Prostate gland (tissue), 2 donors: ENCODE measurements around the gene RNF180.
"Not testable (repeated sequence)": the region's sequence is repeated elsewhere in the genome, so short reads cannot be mapped to it uniquely, and the experiment has no call there.

Experiments used
- POLR2A ChIP-seq: fragments of 450-650 bp; IDR thresholded peaks from one replicate; pipeline ENCODE4 v1.6.1; 2016; ENCODE audit warnings: antibody characterized with exemption, mild to moderate bottlenecking
- TF ChIP-seq, protein P1 (sequence below), 4 experiments: fragments of 200-600 bp in 2 of 4; fragments of 450-650 bp in 2 of 4; sonication (generic) in 2 of 4; IDR thresholded peaks; 1 replicate in 3 of 4; 2 replicates in 1 of 4; pipeline ENCODE4 v1.5.1; 2016 to 2019; ENCODE audit warnings: antibody characterized with exemption in 4 of 4, mild to moderate bottlenecking in 2 of 4, moderate library complexity in 2 of 4

DNA sequence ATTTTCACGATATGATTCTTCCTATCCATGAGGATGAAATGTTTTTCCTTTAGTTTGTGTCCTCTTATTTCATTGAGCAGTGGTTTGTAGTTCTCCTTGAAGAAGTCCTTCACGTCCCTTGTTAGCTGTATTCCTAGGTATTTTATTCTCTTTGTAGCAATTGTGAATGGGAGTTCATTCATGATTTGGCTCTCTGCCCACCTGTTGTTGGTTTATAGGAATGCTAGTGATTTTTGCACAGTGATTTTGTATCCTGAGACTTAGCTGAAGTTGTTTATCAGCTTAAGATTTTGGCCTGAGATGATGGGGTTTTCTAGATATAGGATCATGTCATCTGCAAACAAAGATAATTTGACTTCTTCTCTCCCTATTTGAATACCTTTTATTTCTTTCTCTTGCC, 122.9 kb downstream of the RNF180 start:
- TF ChIP-seq, protein P1, sequence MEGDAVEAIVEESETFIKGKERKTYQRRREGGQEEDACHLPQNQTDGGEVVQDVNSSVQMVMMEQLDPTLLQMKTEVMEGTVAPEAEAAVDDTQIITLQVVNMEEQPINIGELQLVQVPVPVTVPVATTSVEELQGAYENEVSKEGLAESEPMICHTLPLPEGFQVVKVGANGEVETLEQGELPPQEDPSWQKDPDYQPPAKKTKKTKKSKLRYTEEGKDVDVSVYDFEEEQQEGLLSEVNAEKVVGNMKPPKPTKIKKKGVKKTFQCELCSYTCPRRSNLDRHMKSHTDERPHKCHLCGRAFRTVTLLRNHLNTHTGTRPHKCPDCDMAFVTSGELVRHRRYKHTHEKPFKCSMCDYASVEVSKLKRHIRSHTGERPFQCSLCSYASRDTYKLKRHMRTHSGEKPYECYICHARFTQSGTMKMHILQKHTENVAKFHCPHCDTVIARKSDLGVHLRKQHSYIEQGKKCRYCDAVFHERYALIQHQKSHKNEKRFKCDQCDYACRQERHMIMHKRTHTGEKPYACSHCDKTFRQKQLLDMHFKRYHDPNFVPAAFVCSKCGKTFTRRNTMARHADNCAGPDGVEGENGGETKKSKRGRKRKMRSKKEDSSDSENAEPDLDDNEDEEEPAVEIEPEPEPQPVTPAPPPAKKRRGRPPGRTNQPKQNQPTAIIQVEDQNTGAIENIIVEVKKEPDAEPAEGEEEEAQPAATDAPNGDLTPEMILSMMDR (IDR thresholded peaks at IDR 0.05): not testable (repeated sequence)
- TF ChIP-seq POLR2A: not testable (repeated sequence)
